Fibroblast of gingiva (primary cell): Measurements from ENCODE around the gene ASS1.

Experiments
- DNase-seq: peaks from one replicate; pipeline ENCODE4 v3.0.0-alpha.2; 2011; ENCODE audit warnings: low read depth

Gene ASS1

DNA sequence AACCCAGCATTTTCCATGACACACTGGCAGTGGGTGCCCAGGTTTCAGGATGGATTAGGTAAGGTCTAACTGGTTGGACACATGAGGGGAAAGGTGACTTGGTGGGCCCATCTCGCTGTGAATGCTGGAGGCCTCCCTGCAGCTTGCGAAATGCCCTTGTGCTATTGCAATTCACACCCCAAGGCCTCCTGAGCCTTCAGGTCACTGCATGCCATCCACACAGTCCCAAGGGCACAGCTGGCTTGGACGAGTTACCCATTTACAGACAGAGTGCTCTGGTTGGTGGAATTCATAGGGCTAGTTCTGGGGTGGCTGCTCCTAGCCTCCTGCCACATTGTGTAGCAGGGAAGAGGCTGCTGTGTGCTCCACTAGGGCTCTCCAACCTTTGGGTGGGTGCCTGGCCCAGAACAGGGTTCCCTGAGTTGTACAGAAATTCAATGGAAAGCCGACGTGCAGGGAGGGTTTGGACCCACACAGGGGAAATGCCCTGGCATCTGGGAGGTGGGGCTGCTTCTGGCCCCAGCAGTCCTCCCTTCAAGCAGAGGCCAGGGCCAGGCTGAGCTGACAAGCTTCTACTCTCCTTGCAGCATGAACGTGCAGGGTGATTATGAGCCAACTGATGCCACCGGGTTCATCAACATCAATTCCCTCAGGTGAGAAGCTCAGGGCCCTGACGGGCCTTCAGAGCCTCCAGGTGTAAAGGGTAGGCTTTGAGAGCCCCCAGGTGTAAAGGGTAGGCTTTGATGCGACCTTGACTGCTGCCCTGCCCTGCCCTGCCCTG, 54.3 kb downstream of the ASS1 start:
- DNase-seq: no peak

DNA sequence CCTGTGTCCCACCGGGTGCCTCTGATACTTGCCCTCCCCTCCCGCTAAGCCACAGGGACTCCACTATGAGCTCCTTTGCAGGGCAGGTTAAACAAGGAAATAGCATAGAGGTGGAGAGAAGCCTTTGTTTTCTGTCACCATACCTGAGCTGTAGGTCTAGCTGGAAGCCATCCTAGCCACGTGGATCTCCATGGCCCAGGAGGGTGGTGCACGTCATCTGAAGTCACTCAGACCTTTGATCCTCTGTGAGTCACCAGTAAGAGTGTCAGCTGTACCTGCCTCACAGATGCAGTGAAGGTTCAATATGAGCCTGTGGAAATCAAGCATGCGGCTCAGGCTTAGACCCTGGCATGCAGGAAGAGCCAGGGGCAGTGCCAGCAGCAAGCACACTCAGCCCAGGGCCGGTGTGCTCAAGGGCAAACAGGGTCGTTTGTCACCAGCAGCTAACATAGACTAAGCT, 55.1 kb downstream of the ASS1 start:
- no peak for DNase-seq

DNA sequence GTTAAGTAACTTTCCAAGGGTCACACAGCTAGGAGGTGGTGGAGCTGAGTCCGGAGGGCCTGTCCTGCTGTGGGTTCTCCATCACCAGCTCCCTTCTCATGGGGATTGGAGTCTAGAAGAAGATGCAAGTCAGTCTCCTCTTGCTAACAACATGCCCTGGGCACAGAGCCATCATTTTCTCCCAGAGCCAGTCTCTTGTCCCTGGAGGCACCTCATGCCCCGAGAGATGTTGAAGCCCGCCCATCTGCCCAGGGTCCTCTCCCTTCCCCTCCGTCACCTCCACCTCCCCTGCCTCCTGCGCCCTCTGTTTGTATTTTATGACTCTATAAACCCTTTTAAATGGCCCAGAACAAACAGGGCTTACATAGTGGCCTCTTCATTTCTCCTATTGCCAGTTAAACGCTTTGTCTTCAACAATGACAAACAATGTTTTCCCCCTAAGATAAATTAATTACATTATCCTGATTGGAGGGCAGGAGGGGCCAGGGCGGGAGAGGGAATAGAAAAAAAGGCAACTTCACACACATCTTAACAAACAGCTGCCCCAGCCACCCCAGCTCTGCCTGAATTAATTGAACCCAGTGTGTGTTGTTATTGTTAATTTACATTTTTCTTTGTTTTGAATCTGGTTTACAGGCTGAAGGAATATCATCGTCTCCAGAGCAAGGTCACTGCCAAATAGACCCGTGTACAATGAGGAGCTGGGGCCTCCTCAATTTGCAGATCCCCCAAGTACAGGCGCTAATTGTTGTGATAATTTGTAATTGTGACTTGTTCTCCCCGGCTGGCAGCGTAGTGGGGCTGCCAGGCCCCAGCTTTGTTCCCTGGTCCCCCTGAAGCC, 55.8 kb downstream of the ASS1 start:
- DNase-seq: no peak

DNA sequence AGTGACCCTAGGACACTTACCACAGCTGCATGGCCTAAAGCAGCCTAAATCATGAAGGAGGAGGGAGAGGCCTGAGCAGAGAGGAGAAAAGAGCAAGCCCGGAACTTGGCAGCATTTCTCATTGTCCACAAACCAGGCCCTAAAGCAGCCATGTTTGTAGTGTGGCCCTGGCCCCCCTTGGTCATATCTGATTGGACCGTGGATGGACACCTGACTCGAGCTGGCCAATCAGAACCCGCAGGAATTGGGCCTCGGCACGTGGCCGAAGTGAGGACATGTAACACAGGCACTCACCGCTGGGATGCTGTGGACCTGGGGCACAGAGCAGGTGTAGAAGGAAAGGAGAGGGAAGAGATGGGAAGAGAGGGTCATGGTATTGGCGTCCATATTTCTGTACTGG, 56.9 kb downstream of the ASS1 start:
- no peak for DNase-seq

DNA sequence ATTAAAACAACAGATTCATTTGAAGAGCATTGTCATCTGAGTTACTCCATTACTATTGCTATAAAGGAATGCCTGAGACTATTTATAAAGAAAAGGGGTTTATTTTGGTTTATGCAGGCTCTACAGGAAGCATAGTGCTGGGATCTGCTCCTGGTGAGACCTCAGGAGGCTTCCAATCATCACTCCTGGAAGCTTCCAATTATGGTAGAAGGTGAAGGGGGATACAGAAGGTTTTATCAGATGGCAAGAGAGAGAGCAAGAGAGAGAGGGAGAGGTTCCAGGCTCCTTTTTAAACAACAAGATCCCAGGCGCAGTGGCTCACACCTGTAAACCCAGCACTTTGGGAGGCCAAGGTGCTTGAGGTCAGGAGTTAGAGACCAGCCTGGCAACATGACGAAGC, 63.5 kb downstream of the ASS1 start:
- no peak for DNase-seq

DNA sequence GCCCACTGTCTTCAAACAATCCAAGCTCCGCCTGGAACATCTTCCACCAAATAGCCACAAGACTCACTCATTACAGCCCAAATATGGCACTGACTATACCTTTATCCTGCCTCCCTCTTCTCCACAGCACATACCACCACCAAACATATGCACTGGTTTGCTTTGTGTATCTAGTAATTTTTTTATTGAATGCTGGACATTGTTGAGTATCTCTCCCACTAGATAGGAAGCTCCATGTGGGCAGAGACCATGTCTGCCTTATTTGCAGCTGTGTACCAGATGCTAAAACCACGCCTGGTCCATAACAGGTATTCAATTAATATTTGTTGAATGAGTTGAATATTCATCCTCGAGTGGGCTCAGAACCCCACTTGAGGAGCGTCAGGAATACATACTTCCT, 67.4 kb downstream of the ASS1 start:
- DNase-seq: no peak

DNA sequence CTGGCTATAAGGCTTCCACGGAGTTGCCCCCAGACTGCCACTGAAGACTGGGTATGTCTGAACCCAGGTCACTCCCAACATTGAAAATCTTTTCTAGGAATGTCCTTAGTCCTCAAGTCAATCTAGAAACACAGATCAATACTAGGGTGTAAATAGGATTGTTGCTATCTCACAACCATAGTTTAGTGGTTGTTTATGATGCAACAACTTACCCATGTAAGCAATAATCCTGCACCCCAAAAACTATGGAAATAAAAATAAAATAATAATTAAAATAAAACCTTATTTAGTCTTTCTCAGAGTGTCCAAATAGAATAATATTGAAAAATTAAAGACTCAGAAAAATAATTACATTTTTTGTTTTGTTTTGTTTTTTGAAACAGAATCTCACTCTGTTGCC, 68.3 kb downstream of the ASS1 start:
- no peak for DNase-seq

DNA sequence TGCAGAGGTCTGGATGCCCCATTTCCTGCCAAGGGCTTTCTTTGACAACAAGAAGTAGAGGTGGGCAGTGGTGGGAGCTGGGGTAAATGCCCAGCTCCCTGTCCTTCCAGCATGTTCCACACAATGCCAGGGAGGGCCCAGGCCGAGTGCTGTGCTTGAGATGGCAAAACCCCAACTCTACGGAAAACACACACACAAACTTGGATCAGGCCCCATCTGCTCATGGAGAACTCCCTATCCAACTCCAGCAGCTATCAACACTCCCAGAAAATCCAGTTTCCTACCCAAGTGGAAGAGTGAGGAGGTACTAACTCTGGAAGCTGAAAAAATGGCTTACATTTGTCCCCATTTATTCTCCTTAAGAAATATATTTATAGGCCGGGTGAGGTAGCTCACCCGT, 73.5 kb downstream of the ASS1 start:
- no peak for DNase-seq

DNA sequence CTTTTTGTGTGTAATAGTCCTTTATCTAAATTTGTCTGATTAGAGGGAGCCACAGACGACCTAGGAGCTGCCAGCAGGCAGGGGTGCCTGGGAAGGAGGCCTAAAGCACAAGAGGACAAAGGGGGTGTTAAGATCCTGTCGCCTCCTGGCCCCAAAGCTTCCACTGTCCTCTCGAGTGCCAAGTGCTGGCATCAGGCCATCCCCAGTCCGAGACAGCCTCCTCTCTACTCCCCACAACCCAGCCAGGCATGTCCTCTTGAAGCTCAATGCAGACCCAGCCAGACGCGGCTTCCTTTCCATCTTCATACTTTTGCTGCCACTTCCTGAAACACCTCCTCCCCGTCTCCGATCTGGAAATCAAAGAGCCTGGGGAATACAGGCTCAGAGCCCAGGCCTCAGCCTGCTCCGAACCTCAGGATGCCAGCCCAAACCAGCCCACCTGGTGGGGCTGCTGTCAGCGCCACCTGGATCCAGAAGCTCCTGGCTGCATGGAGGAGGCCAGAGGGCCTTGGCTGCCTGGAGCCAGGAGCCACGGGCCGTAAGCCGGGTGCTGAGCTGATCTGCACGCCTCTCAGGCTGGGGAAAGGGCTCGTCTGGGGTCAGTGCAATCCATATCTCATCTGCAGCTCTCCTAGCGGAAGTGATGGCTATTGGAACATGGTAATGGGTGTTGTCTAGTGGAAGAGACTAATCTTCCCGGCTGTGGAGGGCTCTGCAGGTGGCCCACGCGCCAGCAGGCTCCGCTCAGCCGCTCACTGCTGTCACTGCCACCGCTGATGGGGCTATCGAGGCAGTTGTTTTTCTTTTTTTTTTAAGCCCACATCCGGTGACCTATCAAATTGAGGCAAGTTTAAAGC, 74.4 kb downstream of the ASS1 start:
- DNase-seq: no peak

DNA sequence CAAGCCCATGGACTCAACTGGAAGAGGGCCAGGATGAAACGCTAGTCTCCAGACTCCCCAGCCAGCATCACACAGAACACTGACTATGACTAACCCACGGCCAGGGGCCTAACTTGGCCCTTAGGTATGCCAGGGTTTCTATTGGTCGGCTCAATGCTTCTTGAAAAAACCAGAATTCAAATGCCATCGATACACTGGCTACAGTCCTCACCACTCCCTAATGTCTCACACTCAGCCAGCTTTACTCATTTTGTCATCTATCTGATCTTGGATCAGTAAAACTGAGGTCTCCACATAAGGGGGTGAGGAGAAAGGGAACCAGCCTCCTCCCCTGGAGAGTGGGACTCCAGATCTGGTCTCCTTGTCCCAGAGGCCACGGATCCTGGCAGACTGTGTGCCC, 75.2 kb downstream of the ASS1 start:
- DNase-seq: no peak

DNA sequence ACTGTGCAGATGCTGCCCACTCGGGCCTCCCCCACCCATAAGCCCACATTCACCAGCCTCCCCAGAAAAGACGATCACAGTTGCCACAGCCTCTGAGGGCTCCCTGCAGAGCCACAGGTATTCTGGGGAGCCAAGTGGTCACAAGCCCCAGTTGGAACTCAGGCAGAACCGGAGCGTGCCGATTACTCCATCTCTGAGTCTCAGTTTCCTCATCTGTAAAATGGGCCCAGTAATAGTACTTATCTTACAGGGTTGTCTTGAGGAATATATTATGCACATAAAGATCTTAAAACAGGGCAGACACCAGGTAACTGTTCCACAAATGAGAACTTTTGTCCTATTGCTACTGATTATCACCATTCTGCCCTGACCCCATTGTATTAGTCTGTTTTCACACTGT, 77.0 kb downstream of the ASS1 start:
- no peak for DNase-seq

DNA sequence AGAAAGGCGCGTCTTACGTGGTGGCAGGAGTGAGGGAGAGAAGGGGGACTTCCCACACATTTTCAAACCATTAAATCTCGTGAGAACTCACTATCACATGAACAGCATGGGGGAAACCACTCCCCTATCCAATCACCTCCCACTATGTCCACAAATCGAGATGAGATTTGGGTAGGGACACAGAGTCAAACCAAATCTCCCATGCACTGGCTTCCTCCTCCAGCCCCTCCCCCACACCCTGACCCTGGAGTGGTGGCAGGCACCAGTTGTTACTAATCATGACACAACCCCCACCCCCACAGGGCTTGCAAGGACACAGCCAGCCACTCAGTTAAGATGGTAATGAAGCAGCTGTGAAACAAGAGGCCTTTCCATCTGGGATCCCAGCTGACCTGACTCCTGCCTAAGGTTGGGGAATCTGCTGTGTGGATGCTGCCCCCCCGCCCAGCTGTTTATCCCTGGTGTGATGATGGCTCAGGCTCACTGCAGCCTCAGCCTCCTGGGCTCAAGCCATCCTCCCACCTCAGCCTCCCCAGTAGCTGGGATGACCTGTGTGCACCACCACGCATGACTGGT, 77.6 kb downstream of the ASS1 start:
- DNase-seq: no peak

DNA sequence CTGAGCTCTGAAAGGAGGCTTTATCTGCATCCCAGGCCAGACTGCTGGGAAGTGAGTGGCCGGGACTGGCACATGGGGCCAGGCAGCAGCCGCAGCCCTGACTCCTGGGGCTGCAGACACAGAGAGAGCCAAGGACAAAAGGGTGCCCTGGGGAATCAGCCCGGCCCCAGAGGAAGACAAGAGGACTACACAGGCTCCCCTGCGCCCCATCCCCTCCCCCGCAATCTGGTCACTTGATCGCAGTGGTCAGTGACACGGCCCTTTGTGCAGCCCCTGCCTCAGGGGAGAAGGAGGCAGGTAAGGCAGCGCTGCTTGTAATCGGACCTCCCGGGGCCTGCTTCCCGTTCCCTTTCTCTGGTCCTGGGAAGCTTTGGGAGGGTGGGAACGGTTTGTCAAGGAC, 79.2 kb downstream of the ASS1 start:
- no peak for DNase-seq

DNA sequence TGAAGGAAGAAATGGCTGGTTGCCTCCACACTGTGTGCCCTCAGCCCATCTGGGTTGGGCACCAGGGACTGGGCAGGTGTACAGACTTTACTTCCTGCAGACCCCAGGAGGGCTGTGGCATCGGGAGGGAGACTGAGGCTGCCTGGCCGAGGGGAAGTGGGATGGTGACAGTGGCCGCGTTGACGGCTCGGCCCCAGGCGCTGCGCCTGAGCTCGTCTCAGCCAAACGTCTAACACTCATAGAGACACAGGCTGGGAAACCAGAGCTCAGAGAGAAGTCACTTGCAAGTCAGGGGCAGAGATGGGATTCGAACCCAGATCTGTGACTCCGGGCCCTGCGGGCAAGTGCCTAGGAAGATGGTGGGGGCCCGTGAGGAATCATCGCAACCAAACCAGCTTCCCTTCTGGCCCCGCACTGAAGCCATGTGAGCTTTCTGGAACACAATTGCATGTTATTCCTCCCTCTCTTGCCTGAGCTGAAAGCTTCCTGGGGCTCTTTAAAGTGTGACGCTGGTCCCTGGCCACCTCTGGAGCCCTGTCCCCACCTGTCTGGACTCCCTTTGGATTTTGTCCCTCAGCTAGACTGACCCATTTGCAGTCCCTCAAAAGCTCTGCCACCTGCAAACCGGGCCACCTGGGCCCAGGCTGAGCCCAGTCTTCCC, 81.6 kb downstream of the ASS1 start:
- no peak for DNase-seq

DNA sequence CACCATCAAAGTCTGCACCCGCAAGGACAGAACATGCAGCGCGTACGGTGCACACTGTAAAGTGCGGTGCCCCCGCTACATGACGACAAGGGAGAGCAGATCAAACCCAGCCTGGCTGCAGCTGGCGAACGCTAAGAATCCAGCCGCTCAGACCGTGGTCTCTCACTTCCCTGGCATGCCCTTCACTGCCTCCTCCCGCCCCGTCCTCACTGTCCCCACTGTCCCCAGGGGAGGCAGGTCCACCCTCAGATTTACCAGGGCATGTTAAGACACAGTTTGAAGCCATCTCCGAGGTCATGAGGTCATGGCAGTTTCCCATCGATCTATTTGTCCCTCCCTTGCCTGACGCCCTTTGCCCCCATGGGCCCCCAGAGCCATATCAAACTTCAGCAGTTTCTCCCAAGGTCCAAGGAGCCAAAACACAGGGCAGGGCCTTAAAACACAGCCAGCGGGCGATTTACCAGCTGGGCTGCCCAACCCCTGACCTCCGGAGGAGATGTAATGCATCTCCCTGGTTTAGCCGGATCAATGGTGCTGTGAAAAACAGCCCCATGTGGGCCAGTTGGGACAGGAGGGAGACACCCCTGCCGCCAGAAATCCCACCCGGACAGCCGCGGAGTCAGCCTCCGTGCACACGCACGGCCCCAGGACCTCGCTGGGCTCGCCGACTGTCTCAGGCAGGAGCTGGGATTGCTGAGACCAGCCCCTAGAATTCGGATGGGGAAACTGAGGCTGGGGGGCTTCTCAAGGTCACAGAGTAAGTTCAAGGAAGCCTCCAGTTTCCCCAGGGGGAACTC, 82.3 kb downstream of the ASS1 start:
- DNase-seq: no peak

DNA sequence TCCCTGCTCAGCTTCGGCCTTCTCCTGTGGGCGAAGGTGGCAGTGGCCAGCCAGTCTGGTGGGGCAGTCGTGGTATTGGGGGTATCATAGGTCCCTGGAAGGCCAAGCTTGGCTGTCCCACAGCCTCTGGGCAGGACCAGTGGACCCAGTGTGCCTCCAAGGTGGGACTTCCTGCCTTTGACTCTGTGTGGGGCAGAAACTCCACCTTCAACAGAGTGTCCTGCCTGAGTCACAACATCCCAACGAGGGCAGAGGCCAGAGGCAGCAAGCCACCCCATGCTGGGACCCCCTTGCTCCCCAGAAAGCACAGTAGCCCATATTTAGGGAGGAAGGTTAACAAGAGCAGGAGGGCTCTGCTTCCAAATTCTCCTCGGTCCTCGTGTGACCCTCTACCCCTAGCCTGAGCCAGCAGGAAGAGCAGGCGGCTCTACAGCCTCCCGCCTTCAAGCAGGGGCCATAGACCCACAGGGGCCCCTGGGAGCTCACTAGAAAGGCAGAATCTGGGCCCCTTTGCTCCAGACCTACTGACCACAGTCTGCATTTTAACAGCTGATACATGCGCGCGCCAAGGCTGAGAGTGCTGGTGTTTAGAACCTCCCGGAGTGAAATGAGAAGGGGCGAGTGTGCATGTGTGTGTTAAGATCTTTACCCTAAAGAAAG, 83.0 kb downstream of the ASS1 start:
- DNase-seq: no peak

DNA sequence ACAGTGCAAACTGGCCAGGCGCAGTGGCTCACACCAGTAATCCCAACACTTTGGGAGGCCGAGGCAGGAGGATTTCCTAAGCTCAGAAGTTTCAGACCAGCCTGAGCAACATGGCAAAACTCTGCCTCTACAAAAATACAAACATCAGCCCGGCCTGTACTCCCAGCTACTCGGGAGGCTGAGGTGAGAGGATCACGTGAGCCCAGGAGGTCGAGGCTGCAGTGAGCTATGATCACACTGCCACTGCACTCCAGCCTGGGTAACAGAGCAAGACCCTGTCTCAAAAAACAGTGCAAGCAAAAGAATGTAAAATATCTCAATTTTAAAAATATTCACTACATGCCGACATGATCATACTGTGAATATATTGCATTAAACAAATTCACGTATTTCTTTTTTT, 83.9 kb downstream of the ASS1 start:
- DNase-seq: no peak

DNA sequence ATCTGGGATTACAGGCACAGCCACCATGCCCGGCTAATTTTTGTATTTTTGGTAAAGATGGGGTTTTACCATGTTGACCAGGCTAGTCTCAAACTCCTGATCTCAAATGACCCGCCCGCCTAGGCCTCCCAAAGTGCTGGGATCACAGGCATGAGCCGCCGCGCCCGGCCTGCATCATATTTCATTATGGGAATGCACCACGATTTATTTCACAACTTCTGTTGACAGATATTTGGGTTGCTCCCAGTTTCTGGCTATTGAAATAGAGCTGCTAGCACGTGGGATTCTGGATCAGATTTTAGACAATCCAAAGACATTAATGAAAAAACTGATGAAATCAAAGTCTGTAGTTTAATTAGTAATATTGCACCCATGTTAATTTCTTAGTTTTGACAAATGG, 86.2 kb downstream of the ASS1 start:
- peak; percentile 58 for DNase-seq

DNA sequence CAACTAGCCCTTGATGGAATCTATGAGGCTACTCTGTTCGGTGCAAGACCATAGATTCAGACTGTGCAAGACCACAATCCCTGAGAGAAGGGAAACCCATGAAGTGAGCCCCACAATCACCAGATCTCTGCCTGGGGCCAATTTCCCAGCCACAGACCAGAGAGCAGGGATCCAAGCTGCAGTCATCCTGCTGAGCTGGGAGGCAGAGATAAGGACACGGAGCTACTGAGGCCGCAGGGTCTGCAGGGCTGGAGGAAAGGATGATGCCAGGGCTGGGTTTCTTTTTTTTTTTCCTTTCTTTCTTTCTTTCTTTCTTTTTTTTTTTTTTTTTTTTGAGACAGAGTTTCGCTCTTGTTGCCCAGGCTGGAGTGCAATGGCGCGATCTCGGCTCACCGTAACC, 86.9 kb downstream of the ASS1 start:
- DNase-seq: no peak

DNA sequence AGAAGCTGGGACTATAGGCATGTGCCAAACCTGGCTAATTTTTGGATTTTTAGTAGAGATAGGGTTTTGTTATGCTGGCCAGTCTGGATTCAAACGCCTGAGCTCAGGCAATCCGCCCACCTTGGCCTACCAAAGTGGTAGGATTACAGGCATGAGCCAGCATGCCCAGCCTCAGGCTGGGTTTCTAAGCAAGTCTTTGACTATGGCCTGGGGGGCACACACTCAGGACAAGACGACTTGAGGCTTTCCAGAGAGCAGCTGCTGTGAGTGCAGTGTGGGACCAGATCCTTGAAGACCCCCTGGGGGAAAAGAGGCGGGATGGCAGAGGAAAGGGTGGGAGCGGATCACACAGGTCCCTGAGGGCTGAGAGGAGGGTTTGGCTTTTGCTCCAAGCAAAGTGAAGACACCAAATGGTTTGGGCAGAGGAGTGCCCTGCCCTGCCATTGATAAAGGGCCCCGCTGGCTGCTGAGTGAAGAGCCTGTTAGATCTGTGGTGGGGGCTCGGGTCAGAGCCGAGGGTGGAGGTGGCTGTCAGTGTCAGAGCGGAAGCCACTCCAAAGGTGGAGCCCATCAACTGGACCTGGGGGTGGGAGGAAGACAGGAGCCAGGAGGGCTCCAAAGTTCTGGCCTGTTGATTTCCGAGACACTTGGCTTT, 87.8 kb downstream of the ASS1 start:
- no peak for DNase-seq
